Large intestine (tissue), 3 donors: ENCODE results near the gene NDUFB5. TPM values are rescaled to one million over a fixed set of nuclear protein-coding genes. Genes with fewer than 3 reads are reported as not detected.

ENCODE experiments used
- DNase-seq, 2 donors: peaks; one replicate each; pipeline versions ENCODE4 v3.0.0 to v3.0.0-alpha.2; 2013
- H3K27ac ChIP-seq: one replicate; pipeline ENCODE4 v1.5.1; 2013; ENCODE audit warnings: low read length
- H3K27me3 ChIP-seq: 2 replicates; pipeline ENCODE4 v1.6.1; 2013; ENCODE audit warnings: low read length; ENCODE audit not compliant: control insufficient read depth, insufficient read depth
- H3K36me3 ChIP-seq: 2 replicates; pipeline ENCODE4 v1.6.1; 2013; ENCODE audit warnings: low read length; ENCODE audit not compliant: control insufficient read depth, insufficient read depth
- H3K4me1 ChIP-seq: one replicate; pipeline ENCODE4 v1.6.1; 2013; ENCODE audit warnings: low read length; ENCODE audit not compliant: control insufficient read depth, insufficient read depth
- H3K4me3 ChIP-seq: one replicate; pipeline ENCODE4 v1.5.1; 2013; ENCODE audit warnings: low read length
- H3K9me3 ChIP-seq: one replicate; pipeline ENCODE4 v1.6.1; 2013; ENCODE audit warnings: mild to moderate bottlenecking, low read depth, low read length, moderate library complexity; ENCODE audit not compliant: control insufficient read depth
- WGBS: methylation state at CpG from one replicate; pipeline ENCODE4 v1.1.5; 2013; ENCODE audit warnings: low lambda C conversion rate; ENCODE audit not compliant: insufficient coverage; 5-methylcytosine and 5-hydroxymethylcytosine counted together
- polyA plus RNA-seq: library from polyadenylated mRNA; unstranded; fragments of 120-200 nt; gene quantifications from one replicate; pipeline ENCODE4 v1.2.1, GENCODE V29; 2013

NDUFB5 gene
- polyA plus RNA-seq, 1 donor: 148 TPM

DNA sequence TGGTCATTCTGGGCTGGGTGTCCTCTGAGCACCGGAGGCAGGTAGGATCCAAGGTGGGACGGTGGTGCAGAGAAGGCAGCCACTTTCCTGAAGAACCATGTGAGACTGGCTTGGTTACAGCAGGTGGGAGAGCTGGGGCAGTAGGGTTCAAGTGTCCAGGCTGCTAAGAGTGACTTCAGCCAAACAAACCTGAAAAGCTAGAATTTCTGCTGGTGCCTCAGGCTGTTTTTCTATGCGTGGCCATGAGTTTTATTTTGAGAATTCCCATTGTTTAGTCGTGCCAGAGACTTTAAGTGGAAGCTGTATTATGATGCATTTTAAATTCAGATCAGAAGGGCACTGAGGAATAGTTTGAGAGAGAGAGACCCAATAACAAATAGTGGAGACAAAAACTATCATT, 68.3 kb downstream of the NDUFB5 start:
- H3K27ac ChIP-seq: no peak overlapping the region
- no peaks in the 10 kb centered on the region for H3K4me1 ChIP-seq
- WGBS: no CpG with 5 or more reads among the region's 4 CpGs
- no peaks in the 10 kb centered on the region for H3K27me3 ChIP-seq
- no peak for DNase-seq
- H3K9me3 ChIP-seq: no peaks in the 10 kb centered on the region
- no peak overlapping the region for H3K4me3 ChIP-seq
- H3K36me3 ChIP-seq: no peaks in the 10 kb centered on the region

DNA sequence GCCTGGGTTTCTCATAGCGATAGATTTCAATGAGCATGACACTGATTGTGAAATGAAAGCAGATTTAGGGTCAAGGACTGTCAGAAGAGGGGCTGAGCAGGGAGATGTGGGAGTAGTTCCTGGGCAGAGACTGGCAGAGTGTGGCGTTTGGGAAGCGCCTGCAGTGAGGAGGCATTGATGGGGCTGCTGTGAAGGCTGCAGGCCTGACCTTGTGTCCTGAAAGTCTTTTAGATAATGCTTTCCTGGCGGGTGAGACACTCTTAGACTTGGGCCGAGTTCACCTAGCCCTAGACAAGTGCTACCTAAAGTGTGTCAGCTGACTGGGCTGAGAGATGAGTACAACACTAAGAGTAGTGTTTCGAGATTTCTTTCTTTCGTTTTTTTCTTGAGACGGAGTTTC, 68.9 kb downstream of the NDUFB5 start:
- no peaks in the 10 kb centered on the region for H3K4me1 ChIP-seq
- no peak overlapping the region for H3K27ac ChIP-seq
- no peaks in the 10 kb centered on the region for H3K9me3 ChIP-seq
- no peak overlapping the region for H3K4me3 ChIP-seq
- WGBS: 100% methylated on average over 1 of the region's 8 CpGs
- no peak for DNase-seq
- H3K36me3 ChIP-seq: no peaks in the 10 kb centered on the region
- no peaks in the 10 kb centered on the region for H3K27me3 ChIP-seq

DNA sequence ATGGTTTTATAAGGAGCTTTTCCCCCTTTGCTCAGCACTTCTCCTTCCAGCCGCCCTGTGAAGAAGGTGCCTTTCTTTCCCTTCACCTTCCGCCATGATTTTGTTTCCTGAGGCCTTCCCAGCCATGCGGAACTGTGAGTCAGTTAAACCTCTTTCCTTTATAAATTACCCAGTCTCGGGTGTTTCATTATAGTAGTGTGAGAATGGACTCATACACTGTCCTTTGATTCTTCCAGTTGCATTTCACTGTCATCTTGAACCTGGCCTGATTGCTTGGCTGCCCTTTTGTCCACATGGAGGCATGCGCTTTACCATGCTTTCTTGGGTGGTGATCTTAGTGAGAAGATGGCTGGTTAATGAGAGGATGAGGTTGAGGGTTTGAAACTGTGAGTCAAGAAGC, 71.5 kb downstream of the NDUFB5 start:
- Histone ChIP-seq H3K36me3 (no peaks in the 10 kb centered on the region), H3K4me3 (no peak overlapping the region), H3K9me3 (no peaks in the 10 kb centered on the region), H3K27ac (no peak overlapping the region), H3K4me1 (no peaks in the 10 kb centered on the region), H3K27me3 (no peaks in the 10 kb centered on the region)
- WGBS: 83% methylated on average over 1 of the region's 5 CpGs
- DNase-seq: no peak

Other genes with a start within 250 kb of the NDUFB5 start
- 17.7 TPM for gene GNB4, start 153.3 kb upstream of the NDUFB5 start, polyA plus RNA-seq
- 56.7 TPM for gene ACTL6A, start 41.9 kb upstream of the NDUFB5 start, polyA plus RNA-seq
- 39.1 TPM for gene MRPL47, start 156 bp upstream of the NDUFB5 start, polyA plus RNA-seq
- gene USP13, start 48.2 kb downstream of the NDUFB5 start, polyA plus RNA-seq: 4.7 TPM